ENCODE data around the gene TMEM38B.
A peak's percentile ranks its signal among the peaks of the same experiment; 100 is the strongest.
"Not testable (repeated sequence)": the region's sequence is repeated elsewhere in the genome, so short reads cannot be mapped to it uniquely, and the experiment has no call there.

Gene TMEM38B

GRCh38 chr9:105683688-105684275, 10.6 kb upstream of the TMEM38B start:
- no peak for DNase-seq

DNA sequence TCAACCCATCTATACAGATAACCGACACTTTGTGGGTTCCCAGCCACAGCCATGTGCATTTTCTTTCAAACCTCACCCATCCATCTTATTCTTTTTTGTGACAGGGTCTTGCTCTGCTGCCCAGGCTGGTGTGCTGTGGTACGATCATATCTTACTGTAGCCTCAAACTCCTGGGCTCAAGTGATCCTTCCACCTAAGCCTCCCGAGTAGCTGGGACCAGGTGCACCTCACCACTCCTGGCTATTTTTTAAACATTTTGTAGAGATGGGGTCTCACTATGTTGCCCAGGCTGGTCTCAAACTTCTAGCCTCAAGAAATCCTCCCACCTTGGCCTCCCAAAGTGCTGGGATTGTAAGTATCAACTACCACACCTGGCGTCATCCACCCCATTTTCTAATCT, 7.4 kb upstream of the TMEM38B start:
- no peak for DNase-seq

DNA sequence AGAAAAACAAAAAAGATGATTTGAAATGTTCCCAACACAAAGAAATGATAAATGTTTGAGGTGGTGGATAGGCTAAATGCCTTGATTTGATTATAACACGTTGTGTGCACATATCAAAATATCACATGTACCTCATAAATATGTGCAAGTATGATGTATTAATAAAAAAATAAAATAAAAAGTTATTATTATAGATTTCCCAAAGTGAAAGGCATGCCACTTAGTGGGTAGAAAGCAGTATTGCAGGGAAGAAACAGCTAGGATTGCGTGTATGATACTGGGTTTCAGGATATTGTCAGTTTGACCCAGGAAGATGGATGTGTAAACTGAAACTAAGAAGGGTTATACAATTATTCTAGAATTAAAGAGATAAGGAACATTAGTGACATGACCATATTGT, 3.6 kb upstream of the TMEM38B start:
- DNase-seq: no peak

DNA sequence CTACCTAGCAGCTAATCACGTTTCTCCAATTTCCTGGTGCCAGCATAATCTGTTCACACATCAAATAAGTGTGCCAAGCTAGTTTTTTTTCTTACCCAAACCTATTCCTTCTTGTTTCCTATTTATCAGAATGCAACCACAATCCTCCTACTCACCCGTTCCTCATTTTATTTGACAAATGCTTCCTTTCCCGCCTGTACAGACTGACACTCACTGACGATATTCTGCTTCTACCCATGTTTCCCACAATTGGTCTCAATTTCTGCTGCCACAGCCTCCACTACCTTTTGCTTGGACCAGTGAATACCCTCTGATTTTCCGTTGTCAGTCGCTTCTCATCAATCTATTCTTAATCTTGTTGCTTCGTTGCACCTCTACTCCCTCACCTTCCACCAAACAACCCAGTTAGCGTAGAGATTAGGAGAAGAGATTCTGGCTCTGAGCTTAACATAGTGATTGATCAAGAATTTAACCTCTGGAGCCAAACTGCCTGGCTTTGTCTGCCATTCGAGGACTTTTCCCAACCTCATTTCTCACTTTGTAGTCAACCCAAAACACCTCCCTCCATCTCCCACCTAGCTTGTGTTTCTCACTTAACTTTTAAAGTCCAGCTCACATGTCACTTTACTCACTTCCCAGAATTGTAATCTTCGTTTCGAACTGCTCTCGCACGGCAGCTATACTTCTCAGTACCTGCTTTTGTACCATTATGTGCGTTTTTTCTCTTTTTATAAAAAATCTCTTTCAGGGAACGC, 729 bp upstream of the TMEM38B start:
- peak in 1 of 2 experiments; percentile 5 for DNase-seq

- DNase-seq: peak; percentile 56 to 62
Observed at GRCh38 chr9:105694848-105695581, 674 bp downstream of the TMEM38B start.

- no peak for DNase-seq
Observed at GRCh38 chr9:105696219-105696793, 2.0 kb downstream of the TMEM38B start.

- DNase-seq: no peak
Observed at GRCh38 chr9:105697871-105698270, 3.5 kb downstream of the TMEM38B start.

GRCh38 chr9:105698348-105698870, 4.1 kb downstream of the TMEM38B start:
- no peak for DNase-seq

- DNase-seq: no peak
Observed at GRCh38 chr9:105700668-105701067, 6.3 kb downstream of the TMEM38B start.

DNA sequence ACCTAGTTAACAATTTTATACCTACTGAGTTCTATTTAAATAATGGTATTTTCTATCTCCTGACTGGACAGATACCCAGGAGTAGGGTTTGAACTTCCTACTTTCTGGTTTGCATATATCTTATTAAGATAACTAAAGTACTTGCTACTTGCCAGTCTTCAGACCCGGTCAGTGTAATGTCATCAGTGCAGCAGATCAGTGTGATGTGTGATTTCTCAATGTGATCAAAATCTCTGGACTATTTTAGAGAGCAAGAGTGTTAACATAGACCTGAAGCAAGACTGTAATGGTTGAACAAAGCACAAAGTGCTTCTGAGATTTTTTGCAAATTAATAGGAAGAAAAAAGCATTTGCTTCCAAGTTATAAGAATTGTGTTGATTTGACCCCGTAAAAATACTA, 6.8 kb downstream of the TMEM38B start:
- DNase-seq: no peak

- no peak for DNase-seq
Observed at GRCh38 chr9:105702207-105702606, 7.9 kb downstream of the TMEM38B start.

GRCh38 chr9:105703638-105704037, 9.3 kb downstream of the TMEM38B start:
- not testable (repeated sequence) for DNase-seq

DNA sequence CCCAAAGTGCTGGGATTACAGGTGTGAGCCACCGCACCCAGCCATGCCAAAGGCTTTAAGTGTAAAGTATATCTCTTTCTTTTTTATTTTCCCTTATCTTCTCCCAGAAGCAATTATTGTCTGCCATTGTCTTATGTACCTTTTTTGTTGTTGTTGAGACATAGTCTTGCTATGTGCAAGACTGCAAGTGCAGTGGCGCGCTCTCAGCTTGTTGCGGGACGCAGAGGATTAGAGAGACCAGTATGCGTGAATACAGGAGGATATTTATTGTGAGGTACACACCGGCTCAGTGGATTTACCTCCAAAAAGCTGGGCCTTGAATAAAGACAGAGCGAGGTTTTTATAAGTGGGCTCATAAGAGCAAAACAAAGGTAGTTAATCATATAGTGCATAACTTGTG, 11.8 kb downstream of the TMEM38B start:
- DNase-seq: no peak

- DNase-seq: no peak
Observed at GRCh38 chr9:105708405-105708804, 14.1 kb downstream of the TMEM38B start.

- DNase-seq: no peak
Observed at GRCh38 chr9:105710638-105711037, 16.3 kb downstream of the TMEM38B start.

DNA sequence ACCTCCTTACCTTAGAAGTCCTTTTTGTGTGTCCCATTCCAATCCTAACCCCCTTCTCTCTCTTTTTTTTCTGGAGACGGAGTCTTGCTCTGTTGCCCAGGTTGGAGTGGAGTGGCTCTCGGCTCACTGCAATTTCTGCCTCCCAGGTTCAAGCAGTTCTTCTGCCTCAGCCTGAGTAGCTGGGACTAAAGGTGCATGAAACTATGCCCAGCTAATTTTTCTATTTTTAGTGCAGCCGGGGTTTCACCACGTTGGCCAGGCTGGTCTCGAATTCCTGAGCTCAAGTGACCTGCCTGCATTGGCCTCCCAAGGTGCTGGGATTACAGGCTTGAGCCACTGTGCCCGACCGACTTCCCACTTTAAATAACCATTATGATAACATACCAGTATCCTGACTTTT, 17.5 kb downstream of the TMEM38B start:
- DNase-seq: no peak

DNA sequence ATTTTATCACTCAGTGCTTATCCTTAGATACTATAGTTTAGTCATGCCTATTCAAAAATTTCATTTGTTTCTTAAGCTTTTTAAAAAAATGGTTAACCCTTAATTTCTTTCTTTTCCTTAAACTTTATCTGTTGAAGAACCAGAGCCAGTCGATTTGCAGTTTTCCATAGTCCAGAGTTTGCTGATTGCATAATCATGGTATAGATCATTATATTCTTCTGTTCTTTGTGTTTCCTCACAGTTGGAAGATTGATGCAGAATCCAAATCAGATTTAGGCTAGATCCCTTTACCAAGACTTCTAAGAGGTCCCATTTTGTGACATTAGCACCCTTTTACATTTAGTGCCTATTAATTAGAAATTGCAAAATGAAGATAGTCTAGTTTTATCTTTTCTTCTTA, 18.0 kb downstream of the TMEM38B start:
- no peak for DNase-seq

GRCh38 chr9:105712773-105713172, 18.4 kb downstream of the TMEM38B start:
- no peak for DNase-seq

GRCh38 chr9:105713260-105714019, 19.1 kb downstream of the TMEM38B start:
- no peak for DNase-seq

DNA sequence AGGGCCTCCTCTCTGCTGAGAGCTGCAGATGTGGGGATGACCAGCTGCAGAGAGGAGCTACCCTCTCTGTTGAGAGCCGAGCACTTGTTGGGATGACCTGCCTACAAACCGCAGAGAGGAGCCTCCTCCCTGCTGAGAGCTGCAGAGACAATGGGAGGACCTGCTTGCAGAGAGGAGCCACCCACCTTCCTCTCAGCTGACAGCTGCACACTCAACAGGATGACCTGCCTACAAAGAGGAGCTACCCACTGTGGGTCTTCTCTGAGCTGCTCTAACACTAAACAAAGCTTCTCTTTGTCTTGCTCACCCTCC, 19.6 kb downstream of the TMEM38B start:
- DNase-seq: no peak

- DNase-seq: no peak
Observed at GRCh38 chr9:105716146-105716545, 21.8 kb downstream of the TMEM38B start.

- DNase-seq: no peak
Observed at GRCh38 chr9:105722099-105722498, 27.8 kb downstream of the TMEM38B start.

GRCh38 chr9:105725370-105725769, 31.0 kb downstream of the TMEM38B start:
- no peak for DNase-seq

All from activated CD4-positive, alpha-beta T cell treated with anti-CD3 and anti-CD28 coated beads, Interleukin-2, amount 50 U/mL, for 48 hours (primary cell).